ENCODE results near the gene IPP.
"Not testable (repeated sequence)": the region's sequence is repeated elsewhere in the genome, so short reads cannot be mapped to it uniquely, and the experiment has no call there.

The IPP gene

GRCh38 chr1:45677751-45678245, 72.7 kb downstream of the IPP start:
- DNase-seq (ENCODE audit: extremely low read depth, low read depth): no peak
- no peak for TF ChIP-seq CTCF (IDR thresholded peaks at IDR 0.05; ENCODE audit: low read depth, low read length)

- not testable (repeated sequence) for DNase-seq (ENCODE audit: extremely low read depth, low read depth)
Observed at GRCh38 chr1:45676553-45676952, 73.9 kb downstream of the IPP start.

- DNase-seq (ENCODE audit: extremely low read depth, low read depth): no peak
Observed at GRCh38 chr1:45674478-45674877, 76.0 kb downstream of the IPP start.

GRCh38 chr1:45673956-45674355, 76.5 kb downstream of the IPP start:
- no peak for DNase-seq (ENCODE audit: extremely low read depth, low read depth)
- TF ChIP-seq CTCF (IDR thresholded peaks at IDR 0.05; ENCODE audit: low read depth, low read length): no peak

More at GRCh38 chr1:45674478-45674877, 76.0 kb downstream of the IPP start:
- TF ChIP-seq CTCF (IDR thresholded peaks at IDR 0.05; ENCODE audit: low read depth, low read length): no peak

GRCh38 chr1:45669859-45670655, 80.4 kb downstream of the IPP start:
- no peak for DNase-seq (ENCODE audit: extremely low read depth, low read depth)
- no peak for TF ChIP-seq CTCF (IDR thresholded peaks at IDR 0.05; ENCODE audit: low read depth, low read length)

GRCh38 chr1:45669379-45669778, 81.1 kb downstream of the IPP start:
- no peak for TF ChIP-seq CTCF (IDR thresholded peaks at IDR 0.05; ENCODE audit: low read depth, low read length)
- DNase-seq (ENCODE audit: extremely low read depth, low read depth): no peak

GRCh38 chr1:45668526-45668925, 81.9 kb downstream of the IPP start:
- no peak for TF ChIP-seq CTCF (IDR thresholded peaks at IDR 0.05; ENCODE audit: low read depth, low read length)
- DNase-seq (ENCODE audit: extremely low read depth, low read depth): no peak
